ENCODE measurements around the gene TRIM16. TPM values are rescaled to one million over a fixed set of nuclear protein-coding genes. Genes with fewer than 3 reads are reported as not detected.
"Not testable (repeated sequence)": the region's sequence is repeated elsewhere in the genome, so short reads cannot be mapped to it uniquely, and the experiment has no call there.

Gene TRIM16
- total RNA-seq, result 25.0 and 28.0 TPM in 2 replicates
- long read RNA-seq, transcript TRIM16-226 (12 exons, 3,342 nt), result major isoform, 5 of 88 reads
- long read RNA-seq, partial matches to known transcripts, result 12 of 88 reads
- long read RNA-seq, other reads (novel, unspliced or antisense), result 70 of 88 reads

DNA sequence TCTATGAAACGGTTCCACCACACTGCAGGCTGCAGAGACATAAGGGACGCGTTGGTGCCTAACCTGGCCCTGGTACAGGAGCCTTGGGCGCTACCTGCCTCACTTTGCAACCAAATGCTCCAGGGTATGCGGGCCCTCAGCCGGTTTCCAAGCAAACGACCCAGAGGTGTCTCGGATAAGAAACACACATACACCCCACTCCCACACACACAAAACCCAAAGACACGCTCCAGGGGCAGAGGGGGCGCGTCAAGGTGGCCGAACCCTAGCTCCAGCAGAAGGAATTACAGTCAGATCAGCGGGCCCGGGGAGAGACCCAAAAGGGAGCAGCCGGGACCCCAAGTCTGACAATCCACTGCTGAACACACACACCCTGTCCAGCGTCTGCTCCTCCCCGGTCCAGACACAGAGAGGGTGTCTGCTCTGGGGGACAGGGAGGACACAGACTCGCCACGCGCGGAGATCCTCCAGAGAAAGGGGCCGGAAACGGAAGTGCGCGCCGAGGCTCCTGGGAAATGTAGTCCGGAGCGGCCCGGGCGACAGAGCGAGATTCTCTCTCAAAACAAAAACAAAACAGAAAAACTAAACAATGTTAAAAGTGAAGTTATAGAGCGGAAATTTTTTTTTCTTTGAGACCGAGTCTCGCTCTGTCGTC is at the start of gene TRIM16:
TSS of gene TRIM16 (minus strand) at position 488 of the 655 bp plus-strand sequence. CDS start 32,702 bp downstream, outside the sequence.
- H3K27me3 Mint-ChIP-seq; H3K4me1 Mint-ChIP-seq (ENCODE audit: low read depth); H3K9me3 Mint-ChIP-seq (ENCODE audit: low read depth); H3K36me3 Mint-ChIP-seq (ENCODE audit: insufficient read depth): not testable (repeated sequence)
- TF ChIP-seq, protein P1, sequence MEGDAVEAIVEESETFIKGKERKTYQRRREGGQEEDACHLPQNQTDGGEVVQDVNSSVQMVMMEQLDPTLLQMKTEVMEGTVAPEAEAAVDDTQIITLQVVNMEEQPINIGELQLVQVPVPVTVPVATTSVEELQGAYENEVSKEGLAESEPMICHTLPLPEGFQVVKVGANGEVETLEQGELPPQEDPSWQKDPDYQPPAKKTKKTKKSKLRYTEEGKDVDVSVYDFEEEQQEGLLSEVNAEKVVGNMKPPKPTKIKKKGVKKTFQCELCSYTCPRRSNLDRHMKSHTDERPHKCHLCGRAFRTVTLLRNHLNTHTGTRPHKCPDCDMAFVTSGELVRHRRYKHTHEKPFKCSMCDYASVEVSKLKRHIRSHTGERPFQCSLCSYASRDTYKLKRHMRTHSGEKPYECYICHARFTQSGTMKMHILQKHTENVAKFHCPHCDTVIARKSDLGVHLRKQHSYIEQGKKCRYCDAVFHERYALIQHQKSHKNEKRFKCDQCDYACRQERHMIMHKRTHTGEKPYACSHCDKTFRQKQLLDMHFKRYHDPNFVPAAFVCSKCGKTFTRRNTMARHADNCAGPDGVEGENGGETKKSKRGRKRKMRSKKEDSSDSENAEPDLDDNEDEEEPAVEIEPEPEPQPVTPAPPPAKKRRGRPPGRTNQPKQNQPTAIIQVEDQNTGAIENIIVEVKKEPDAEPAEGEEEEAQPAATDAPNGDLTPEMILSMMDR (IDR thresholded peaks at IDR 0.05; ENCODE audit: unreplicated experiment), result peak; percentile 54
- peak; percentile 40 for DNase-seq (ENCODE audit: low spot score, unreplicated experiment)
- peak within 1 kb of the TSS; percentile 87 for H3K27ac Mint-ChIP-seq
- peak within 1 kb of the TSS; percentile 92 for H3K4me3 Mint-ChIP-seq (ENCODE audit: low read depth)

DNA sequence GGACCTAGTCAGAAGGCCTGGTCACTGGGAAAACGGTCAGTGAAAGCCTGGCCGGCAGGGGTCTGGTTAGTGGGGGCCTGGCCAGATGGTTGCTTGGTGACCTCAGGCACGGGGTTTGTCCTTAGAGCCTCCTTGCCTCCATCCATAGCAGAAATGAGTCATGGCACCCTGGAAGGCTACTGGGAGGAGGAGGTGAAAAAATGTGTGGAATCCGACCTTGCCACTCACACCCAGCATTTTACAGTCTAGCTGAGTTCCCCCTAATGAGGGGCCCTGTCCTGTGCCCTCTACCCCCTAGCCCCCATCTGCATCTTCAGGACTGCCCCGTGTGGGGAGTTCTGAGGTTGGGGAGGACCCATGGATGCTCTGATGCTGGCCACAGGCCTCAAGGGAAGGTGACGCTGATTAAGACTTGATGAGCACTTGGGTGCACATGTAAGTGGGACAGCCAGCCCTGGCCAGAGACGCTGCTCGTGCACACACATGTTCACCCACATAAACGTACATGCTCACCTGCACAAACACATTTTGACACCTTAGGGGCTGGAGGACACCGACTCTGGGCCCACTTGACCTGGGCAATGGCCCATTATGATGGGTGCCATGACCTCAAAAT is 49.2 kb upstream of the TRIM16 start:
- H3K4me3 Mint-ChIP-seq (ENCODE audit: low read depth); H3K27me3 Mint-ChIP-seq; H3K4me1 Mint-ChIP-seq (ENCODE audit: low read depth); H3K36me3 Mint-ChIP-seq (ENCODE audit: insufficient read depth); H3K27ac Mint-ChIP-seq; H3K9me3 Mint-ChIP-seq (ENCODE audit: low read depth); DNase-seq (ENCODE audit: low spot score, unreplicated experiment): not testable (repeated sequence)

DNA sequence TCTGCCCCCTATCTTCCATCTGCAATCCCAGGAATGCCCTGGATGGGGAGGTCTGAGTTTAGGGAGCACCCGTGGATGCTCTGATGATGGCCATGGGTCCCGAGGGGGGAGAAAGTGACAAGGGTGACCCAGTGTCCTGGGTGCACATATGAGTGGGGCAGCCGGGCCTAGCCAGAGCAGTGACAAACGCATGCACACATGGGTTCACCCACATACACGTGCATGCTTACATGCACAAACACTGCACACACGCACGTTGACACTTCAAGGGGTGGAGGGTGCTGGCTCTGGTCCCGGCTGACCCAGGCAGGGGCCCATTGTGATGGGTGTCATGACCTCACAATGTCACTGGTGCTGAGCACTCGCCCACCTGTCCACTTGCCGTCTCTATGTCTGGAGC is 47.8 kb upstream of the TRIM16 start, which contains the start of gene TBC1D26:
TSS of gene TBC1D26 (plus strand) at position 384 of the 400 bp plus-strand sequence. CDS start 3,066 bp downstream, outside the sequence.
- H3K27ac Mint-ChIP-seq; DNase-seq (ENCODE audit: low spot score, unreplicated experiment); H3K9me3 Mint-ChIP-seq (ENCODE audit: low read depth); H3K36me3 Mint-ChIP-seq (ENCODE audit: insufficient read depth); H3K27me3 Mint-ChIP-seq; H3K4me3 Mint-ChIP-seq (ENCODE audit: low read depth); H3K4me1 Mint-ChIP-seq (ENCODE audit: low read depth): not testable (repeated sequence)

DNA sequence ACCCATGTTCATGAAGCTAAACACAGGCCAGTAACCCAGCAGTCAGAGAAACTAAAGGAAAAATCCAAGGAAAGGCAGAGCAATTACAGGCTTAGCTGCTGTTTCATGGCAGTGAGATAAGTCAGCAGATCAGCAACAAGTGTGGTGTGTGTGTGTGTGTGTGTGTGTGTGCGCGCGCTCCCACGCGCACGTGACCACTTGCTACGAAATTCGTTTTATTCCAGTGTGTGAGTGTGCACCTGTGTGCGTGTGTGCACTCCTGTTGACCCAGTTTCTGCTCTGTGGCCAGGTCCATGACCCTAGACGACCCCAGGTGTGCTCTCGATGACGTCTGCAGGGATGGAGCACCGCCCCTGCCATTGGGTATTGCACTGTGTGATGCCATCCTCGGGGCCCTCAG is 46.4 kb upstream of the TRIM16 start:
- not testable (repeated sequence) for H3K9me3 Mint-ChIP-seq (ENCODE audit: low read depth); H3K27ac Mint-ChIP-seq; DNase-seq (ENCODE audit: low spot score, unreplicated experiment); H3K27me3 Mint-ChIP-seq; H3K4me3 Mint-ChIP-seq (ENCODE audit: low read depth); H3K36me3 Mint-ChIP-seq (ENCODE audit: insufficient read depth); H3K4me1 Mint-ChIP-seq (ENCODE audit: low read depth)

DNA sequence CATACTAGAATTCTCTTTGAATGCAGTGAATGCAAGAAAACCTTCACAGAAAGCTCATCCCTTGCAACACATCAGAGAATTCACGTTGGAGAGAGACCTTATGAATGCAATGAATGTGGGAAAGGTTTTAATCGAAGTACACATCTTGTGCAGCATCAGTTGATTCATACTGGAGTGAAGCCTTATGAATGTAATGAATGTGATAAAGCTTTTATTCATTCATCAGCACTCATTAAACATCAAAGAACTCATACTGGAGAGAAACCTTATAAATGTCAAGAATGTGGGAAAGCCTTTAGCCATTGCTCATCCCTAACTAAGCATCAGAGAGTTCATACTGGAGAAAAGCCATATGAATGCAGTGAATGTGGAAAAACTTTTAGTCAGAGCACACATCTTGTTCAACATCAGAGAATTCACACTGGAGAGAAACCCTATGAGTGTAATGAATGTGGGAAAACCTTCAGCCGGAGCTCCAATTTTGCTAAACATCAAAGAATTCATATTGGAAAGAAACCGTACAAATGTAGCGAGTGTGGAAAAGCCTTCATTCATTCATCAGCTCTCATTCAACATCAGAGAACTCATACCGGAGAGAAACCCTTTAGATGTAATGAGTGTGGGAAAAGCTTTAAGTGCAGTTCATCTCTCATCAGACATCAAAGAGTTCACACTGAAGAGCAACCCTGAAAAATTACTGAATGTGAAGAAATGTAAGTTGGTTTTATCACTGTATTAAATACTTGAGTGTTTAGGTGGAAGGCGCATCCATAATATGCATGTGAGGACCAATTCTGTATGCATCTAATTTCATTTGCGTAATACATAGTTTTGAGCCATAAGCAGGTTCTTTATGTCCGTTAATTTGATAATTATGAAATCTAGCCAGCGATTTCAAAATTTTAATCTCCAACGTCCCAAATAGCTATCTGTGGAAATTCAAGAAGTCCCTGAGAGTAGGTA is 32.8 kb upstream of the TRIM16 start:
- peaks cover 26% of the 10 kb centered on the region for H3K9me3 Mint-ChIP-seq (ENCODE audit: low read depth)
- H3K27ac Mint-ChIP-seq, result peak overlapping the region; percentile 69
- not testable (repeated sequence) for H3K27me3 Mint-ChIP-seq; H3K4me3 Mint-ChIP-seq (ENCODE audit: low read depth); H3K4me1 Mint-ChIP-seq (ENCODE audit: low read depth); DNase-seq (ENCODE audit: low spot score, unreplicated experiment)
- peaks cover 64% of the 10 kb centered on the region for H3K36me3 Mint-ChIP-seq (ENCODE audit: insufficient read depth)

DNA sequence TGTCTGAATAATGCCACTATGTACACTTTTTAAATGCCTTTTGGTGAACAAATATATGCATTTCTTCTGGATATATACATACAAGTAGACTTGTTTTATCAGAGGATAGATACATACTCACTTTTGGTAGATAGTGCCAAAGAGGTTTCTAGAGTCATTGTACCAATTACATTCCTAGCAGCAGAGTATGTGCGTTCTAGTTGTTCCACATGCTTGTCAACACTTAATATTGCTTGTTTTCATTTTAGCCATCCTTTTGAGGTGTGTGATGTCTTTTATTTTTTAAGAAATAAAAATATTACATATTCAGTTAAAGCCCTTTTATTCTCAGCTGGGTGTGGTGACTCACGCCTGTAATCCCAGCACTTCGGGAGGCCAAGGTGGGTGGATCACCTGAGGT is 24.8 kb upstream of the TRIM16 start:
- H3K4me3 Mint-ChIP-seq (ENCODE audit: low read depth); H3K27ac Mint-ChIP-seq; H3K27me3 Mint-ChIP-seq; H3K4me1 Mint-ChIP-seq (ENCODE audit: low read depth); DNase-seq (ENCODE audit: low spot score, unreplicated experiment): not testable (repeated sequence)
- H3K9me3 Mint-ChIP-seq (ENCODE audit: low read depth), result peaks cover 34% of the 10 kb centered on the region
- H3K36me3 Mint-ChIP-seq (ENCODE audit: insufficient read depth), result peaks cover 68% of the 10 kb centered on the region

DNA sequence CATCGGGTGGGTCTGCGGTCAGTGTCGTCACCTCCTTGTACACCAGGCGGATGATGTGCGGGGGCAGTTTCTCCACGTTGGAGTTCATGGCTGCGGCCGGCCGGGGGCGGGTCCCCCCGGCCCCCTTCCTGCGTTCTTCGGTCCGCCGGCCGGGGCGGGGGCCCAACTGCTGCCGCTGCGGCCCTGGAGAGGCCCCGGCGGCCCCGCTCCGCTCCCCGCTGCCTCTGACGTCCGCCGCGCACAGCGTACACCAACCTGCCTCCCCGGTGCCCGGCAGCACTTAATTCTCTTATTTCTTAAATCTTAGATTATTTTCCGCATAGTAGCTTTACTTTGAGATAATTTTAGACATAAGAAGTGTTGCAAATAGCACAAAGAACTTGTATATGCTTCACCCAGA is 20.7 kb upstream of the TRIM16 start:
- DNase-seq (ENCODE audit: low spot score, unreplicated experiment); H3K4me1 Mint-ChIP-seq (ENCODE audit: low read depth); H3K27ac Mint-ChIP-seq; H3K27me3 Mint-ChIP-seq; H3K4me3 Mint-ChIP-seq (ENCODE audit: low read depth): not testable (repeated sequence)
- Mint-ChIP-seq H3K9me3 (ENCODE audit: low read depth) (peaks cover 26% of the 10 kb centered on the region), H3K36me3 (ENCODE audit: insufficient read depth) (peaks cover 67% of the 10 kb centered on the region)

DNA sequence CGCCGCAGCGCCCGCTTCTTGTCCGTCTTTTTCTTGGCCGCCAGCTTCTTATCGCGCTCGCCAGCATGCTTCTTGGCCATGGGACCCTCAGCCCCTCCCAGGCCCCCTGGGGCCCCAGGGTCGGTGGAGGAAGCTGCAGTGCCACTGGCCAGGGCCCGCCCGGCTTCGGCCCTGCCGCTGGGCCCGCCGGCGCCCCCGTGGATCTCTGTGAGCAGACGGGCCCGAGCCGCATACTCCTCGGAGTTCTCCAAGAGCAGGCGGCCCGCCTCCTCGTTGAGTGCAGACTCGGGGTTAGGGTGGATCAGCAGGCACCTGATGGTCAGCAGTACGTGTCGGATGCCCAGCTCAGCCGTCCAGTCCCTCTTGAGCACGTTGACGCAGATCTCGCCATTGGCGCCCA is 20.1 kb upstream of the TRIM16 start:
- H3K27ac Mint-ChIP-seq; H3K4me3 Mint-ChIP-seq (ENCODE audit: low read depth); H3K27me3 Mint-ChIP-seq; DNase-seq (ENCODE audit: low spot score, unreplicated experiment); H3K4me1 Mint-ChIP-seq (ENCODE audit: low read depth): not testable (repeated sequence)
- Mint-ChIP-seq H3K9me3 (ENCODE audit: low read depth) (peaks cover 21% of the 10 kb centered on the region), H3K36me3 (ENCODE audit: insufficient read depth) (peaks cover 62% of the 10 kb centered on the region)

DNA sequence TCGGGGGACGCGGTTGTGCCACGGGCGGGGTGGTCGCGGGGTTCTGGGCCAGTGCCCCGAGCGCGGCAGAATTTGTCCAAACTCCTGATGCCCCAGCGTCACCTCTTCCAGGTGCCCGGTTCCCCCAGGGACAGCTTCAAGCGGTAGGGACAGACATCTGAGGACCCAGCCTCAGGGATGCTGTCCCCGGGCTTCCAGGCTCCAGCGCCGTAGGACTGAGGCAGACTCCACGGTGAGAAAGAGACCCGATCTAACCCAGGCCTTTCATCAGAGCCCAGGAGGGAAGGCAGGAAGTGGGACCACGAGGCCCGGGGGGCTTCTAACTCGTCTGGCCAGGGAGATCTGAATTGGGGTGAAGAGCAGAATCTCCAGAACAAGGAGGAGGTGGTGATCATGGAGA is 15.8 kb upstream of the TRIM16 start:
- not testable (repeated sequence) for H3K27me3 Mint-ChIP-seq; DNase-seq (ENCODE audit: low spot score, unreplicated experiment); H3K4me1 Mint-ChIP-seq (ENCODE audit: low read depth); H3K9me3 Mint-ChIP-seq (ENCODE audit: low read depth)
- Mint-ChIP-seq H3K27ac (peak overlapping the region; percentile 90), H3K36me3 (ENCODE audit: insufficient read depth) (peaks cover 27% of the 10 kb centered on the region), H3K4me3 (ENCODE audit: low read depth) (peak overlapping the region; percentile 89)

DNA sequence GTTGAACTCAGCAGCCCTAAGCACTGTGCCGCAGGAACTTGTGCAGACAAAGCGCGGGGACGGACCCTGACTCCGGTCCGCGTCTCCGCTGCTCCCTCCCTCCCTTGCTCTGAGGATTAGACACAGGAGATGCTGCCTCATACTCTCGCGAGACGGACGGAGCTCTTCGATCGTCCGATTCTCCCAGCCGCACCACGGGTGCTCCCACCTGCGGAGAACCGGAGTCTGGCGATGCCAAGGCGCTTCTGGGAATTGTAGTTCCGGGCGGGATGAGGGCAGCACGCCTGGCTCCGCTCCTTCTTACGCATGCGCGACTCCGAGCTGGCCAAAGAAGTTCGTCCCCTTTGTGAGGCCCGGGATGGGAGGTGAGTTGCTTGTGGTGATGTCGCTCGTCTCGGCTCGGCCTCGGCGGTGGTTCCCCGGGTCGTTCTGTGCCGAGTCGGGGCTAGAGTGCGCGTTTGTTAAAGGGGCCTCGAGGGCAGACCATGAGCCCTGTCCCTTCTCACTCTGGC is 15.4 kb upstream of the TRIM16 start, which contains the start of gene ZNF286A:
TSS of gene ZNF286A (plus strand) at position 340 of the 512 bp plus-strand sequence. CDS start 578 bp downstream, outside the sequence.
- H3K4me3 Mint-ChIP-seq (ENCODE audit: low read depth), result peak within 1 kb of the TSS; percentile 89
- H3K4me1 Mint-ChIP-seq (ENCODE audit: low read depth), result not testable (repeated sequence)

DNA sequence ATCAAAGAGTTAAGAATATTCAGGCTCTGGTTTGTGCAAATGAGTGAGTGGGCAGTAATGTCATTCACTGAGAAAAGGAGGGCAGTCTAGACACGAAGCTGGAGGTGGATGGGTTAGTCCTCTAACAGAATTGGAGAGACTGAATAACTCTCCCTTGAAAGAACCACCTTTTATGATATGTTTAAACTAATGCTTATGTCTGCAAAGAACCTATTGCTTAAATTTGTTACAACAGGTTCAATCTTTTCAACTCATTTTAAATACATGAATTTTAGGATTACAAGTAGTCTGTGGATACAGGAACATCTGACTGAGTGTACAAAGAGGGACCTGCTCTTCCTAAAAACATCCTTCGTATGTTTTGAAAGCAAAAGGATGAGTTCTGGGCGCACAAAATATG is 14.9 kb upstream of the TRIM16 start:
- not testable (repeated sequence) for DNase-seq (ENCODE audit: low spot score, unreplicated experiment); H3K4me1 Mint-ChIP-seq (ENCODE audit: low read depth); H3K9me3 Mint-ChIP-seq (ENCODE audit: low read depth); H3K27me3 Mint-ChIP-seq
- Mint-ChIP-seq H3K4me3 (ENCODE audit: low read depth) (peak overlapping the region; percentile 89), H3K27ac (peak overlapping the region; percentile 90), H3K36me3 (ENCODE audit: insufficient read depth) (peaks cover 23% of the 10 kb centered on the region)

More for the DNA sequence above, 15.4 kb upstream of the TRIM16 start, which contains the start of gene ZNF286A:
- peak; percentile 99 for DNase-seq (ENCODE audit: low spot score, unreplicated experiment)
- H3K27me3 Mint-ChIP-seq; H3K9me3 Mint-ChIP-seq (ENCODE audit: low read depth): not testable (repeated sequence)
- Mint-ChIP-seq H3K27ac (peak within 1 kb of the TSS; percentile 90), H3K36me3 (ENCODE audit: insufficient read depth) (peaks cover 24% of the 10 kb centered on the region)
